Liver (tissue), 9 donors: Measurements from ENCODE around the gene SCRN3. TPM values are rescaled to one million over a fixed set of nuclear protein-coding genes. Genes with fewer than 3 reads are reported as not detected.

ENCODE experiments used
- DNase-seq: peaks from one replicate; pipeline ENCODE4 v3.0.0-alpha.2; 2017; ENCODE audit warnings: low spot score
- H3K27ac ChIP-seq, 2 donors: one replicate each; pipeline ENCODE4 v1.7.0; 2013; ENCODE audit warnings: inconsistent platforms in 2 of 2, low read length in 2 of 2, control low read depth in 1 of 2, low read depth in 1 of 2, mild to moderate bottlenecking in 1 of 2
- H3K27me3 ChIP-seq, 4 donors: one replicate each; pipeline versions ENCODE4 v1.6.1 to v1.7.0; 2013; ENCODE audit warnings: low read length in 3 of 4, inconsistent platforms in 1 of 4, mild to moderate bottlenecking in 1 of 4, moderate library complexity in 1 of 4; ENCODE audit not compliant: control insufficient read depth in 4 of 4, insufficient read depth in 4 of 4
- H3K36me3 ChIP-seq, 4 donors: one replicate each; pipeline versions ENCODE4 v1.6.1 to v1.7.0; 2013; ENCODE audit warnings: low read length in 3 of 4, mild to moderate bottlenecking in 3 of 4, low read depth in 1 of 4, moderate library complexity in 1 of 4; ENCODE audit not compliant: control insufficient read depth in 4 of 4, insufficient read depth in 3 of 4
- H3K4me1 ChIP-seq, 4 donors: one replicate each; pipeline versions ENCODE4 v1.6.1 to v1.7.0; 2013; ENCODE audit warnings: low read length in 3 of 4, mild to moderate bottlenecking in 3 of 4, moderate library complexity in 1 of 4; ENCODE audit not compliant: control insufficient read depth in 4 of 4, insufficient read depth in 4 of 4
- H3K4me3 ChIP-seq, 3 donors: one replicate each; pipeline versions ENCODE4 v1.6.1 to v1.7.0; 2013; ENCODE audit warnings: low read length in 3 of 3, control low read depth in 1 of 3, low read depth in 1 of 3, mild to moderate bottlenecking in 1 of 3
- H3K9ac ChIP-seq, 2 donors: one replicate each; pipeline ENCODE4 v1.7.0; 2013; ENCODE audit warnings: low read length in 2 of 2, mild to moderate bottlenecking in 2 of 2, moderate library complexity in 2 of 2, control low read depth in 1 of 2, low read depth in 1 of 2
- H3K9me3 ChIP-seq, 4 donors: one replicate each; pipeline versions ENCODE4 v1.6.1 to v1.7.0; 2013; ENCODE audit warnings: low read length in 3 of 4; ENCODE audit not compliant: control insufficient read depth in 4 of 4
- CTCF ChIP-seq: fragments of 150-350 bp; IDR thresholded peaks from 2 replicates; pipeline ENCODE4 v1.5.1; 2017; ENCODE audit warnings: improper control_type of control experiment, low read depth, low read length; ENCODE audit not compliant: missing input control
- EGR1 ChIP-seq, 2 donors: IDR thresholded peaks; 2 replicates each; pipeline ENCODE4 v1.6.1; 2016 to 2018; ENCODE audit warnings: antibody characterized with exemption in 2 of 2, low read depth in 2 of 2
- FOXA1 ChIP-seq: IDR thresholded peaks from 2 replicates; pipeline ENCODE4 v1.6.1; 2016; ENCODE audit warnings: antibody characterized with exemption
- GABPA ChIP-seq, 2 donors: IDR thresholded peaks in 1 of 2; conservative IDR thresholded peaks in 1 of 2; 2 replicates each; pipeline ENCODE4 v1.6.1; 2016; ENCODE audit warnings: antibody characterized with exemption in 2 of 2, mild to moderate bottlenecking in 1 of 2, moderate library complexity in 1 of 2
- HNF4A ChIP-seq, 2 donors: conservative IDR thresholded peaks; 2 replicates each; pipeline ENCODE4 v1.6.1; 2016; ENCODE audit warnings: antibody characterized with exemption in 2 of 2, mild to moderate bottlenecking in 2 of 2
- JUND ChIP-seq, 2 donors: IDR thresholded peaks; 2 replicates each; pipeline ENCODE4 v1.6.1; 2016; ENCODE audit warnings: antibody characterized with exemption in 2 of 2
- MAX ChIP-seq: IDR thresholded peaks from 2 replicates; pipeline ENCODE4 v1.6.1; 2016; ENCODE audit warnings: antibody characterized with exemption
- REST ChIP-seq: IDR thresholded peaks from 2 replicates; pipeline ENCODE4 v1.6.1; 2016; ENCODE audit warnings: antibody characterized with exemption, mild to moderate bottlenecking
- SP1 ChIP-seq: IDR thresholded peaks from 2 replicates; pipeline ENCODE4 v1.6.1; 2018; ENCODE audit warnings: antibody characterized with exemption, mild to moderate bottlenecking
- TAF1 ChIP-seq: conservative IDR thresholded peaks from 2 replicates; pipeline ENCODE4 v1.6.1; 2016; ENCODE audit warnings: antibody characterized with exemption, mild to moderate bottlenecking
- YY1 ChIP-seq: IDR thresholded peaks from 2 replicates; pipeline ENCODE4 v1.6.1; 2016; ENCODE audit warnings: antibody characterized with exemption, mild to moderate bottlenecking
- ZBTB33 ChIP-seq: IDR thresholded peaks from 2 replicates; pipeline ENCODE4 v1.6.1; 2016; ENCODE audit warnings: antibody characterized with exemption
- WGBS: extraction: QIAGEN DNeasy Blood & Tissue Kit; methylation state at CpG from one replicate; pipeline ENCODE4 v1.1.7; 2013; 5-methylcytosine and 5-hydroxymethylcytosine counted together
- polyA plus RNA-seq, 2 donors: library from polyadenylated mRNA; stranded (reverse) in 1 of 2; unstranded in 1 of 2; fragments of 200-250 nt in 1 of 2; fragments of >200 nt in 1 of 2; fragmentation: Nextera tagmentation in 1 of 2; extraction: Ambion mirVana in 1 of 2; gene quantifications; one replicate each; pipeline versions ENCODE4 v1.2.1 to v1.2.3, GENCODE V29; 2013 to 2015
- total RNA-seq, 2 donors: library from RNA; depleted of rRNA; stranded (reverse); fragments of >200 nt; gene quantifications; one replicate each; pipeline ENCODE4 v1.2.3, GENCODE V29; 2014
- donor health status: healthy.
- donor health status: healthy.
- donor health status: healthy.
- donor health status: healthy.
- donor health status: healthy.

The SCRN3 gene
- total and polyA plus RNA-seq, 4 donors: 10.0 to 23.1 (median 13.2) TPM

- TF ChIP-seq CTCF: no peak
- no peak for TF ChIP-seq GABPA (IDR thresholded peaks at IDR 0.05 in 1 of 2, conservative IDR thresholded peaks at IDR 0.05 in 1 of 2)
Measured at GRCh38 chr2:174392706-174393105, 2.8 kb upstream of the SCRN3 start (continued).

- no peak for DNase-seq
- WGBS: 9% methylated on average over 27 of the region's 27 CpGs
- H3K4me1 ChIP-seq: peaks cover 0 to 27% (median 24%) of the 10 kb centered on the region in 4 donors
Measured at GRCh38 chr2:174395969-174396630, 570 bp downstream of the SCRN3 start.

More at GRCh38 chr2:174395969-174396630, 570 bp downstream of the SCRN3 start:
- Histone ChIP-seq H3K36me3 (peaks cover 0 to 3% (median 1%) of the 10 kb centered on the region in 4 donors), H3K27ac (peak overlapping the region; percentile 85 to 87), H3K9ac (peak overlapping the region; percentile 42 to 51), H3K9me3 (no peaks in the 10 kb centered on the region), H3K27me3 (no peaks in the 10 kb centered on the region), H3K4me3 (peak overlapping the region; percentile 69 to 90 (median 83))
- TF ChIP-seq TAF1 (no peak), ZBTB33 (no peak), HNF4A (conservative IDR thresholded peaks at IDR 0.05) (no peak), REST (no peak), JUND (IDR thresholded peaks at IDR 0.05) (no peak), CTCF (no peak), MAX (no peak), SP1 (no peak), EGR1 (IDR thresholded peaks at IDR 0.05; ENCODE audit: low read depth in 2 of 2) (no peak), FOXA1 (no peak), YY1 (no peak)
